Keratinocyte (primary cell): Measurements from ENCODE around the gene C16orf95.

Experiments used
- EZH2 ChIP-seq: IDR thresholded peaks from one replicate; pipeline ENCODE4 v1.6.1; 2012; ENCODE audit warnings: inconsistent platforms, mild to moderate bottlenecking, low read length, moderate library complexity
- TF ChIP-seq, protein P1 (sequence below), 3 experiments: IDR thresholded peaks in 1 of 3; conservative IDR thresholded peaks in 1 of 3; optimal IDR thresholded peaks in 1 of 3; 2 replicates in 2 of 3; 3 replicates in 1 of 3; pipeline versions ENCODE3 to v1.5.1; 2011; ENCODE audit warnings: low read length in 3 of 3, mild to moderate bottlenecking in 3 of 3, moderate library complexity in 2 of 3, control low read depth in 1 of 3, inconsistent platforms in 1 of 3; ENCODE audit not compliant: insufficient read depth in 2 of 3; ENCODE audit errors: extremely low read depth in 1 of 3

DNA sequence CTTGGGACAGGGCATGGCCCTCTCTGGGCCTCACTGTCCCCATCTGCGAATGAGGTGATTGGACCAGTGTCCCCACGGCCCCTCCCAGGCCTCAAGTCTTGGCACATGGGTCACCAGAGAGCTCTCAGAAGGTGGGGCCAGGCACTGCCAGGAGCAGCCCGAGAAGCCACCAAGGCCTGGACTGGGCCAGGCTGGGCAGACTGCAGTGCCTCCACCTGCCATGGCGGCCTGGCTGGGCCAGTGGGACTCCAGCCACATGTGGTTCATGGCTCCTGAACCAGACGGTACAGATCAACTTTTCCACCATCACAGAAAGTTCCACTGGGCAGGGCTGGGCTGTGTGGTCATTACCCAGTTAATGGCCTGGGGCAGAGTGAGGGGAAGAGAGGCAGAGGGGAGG lies 19.8 kb downstream of the C16orf95 start:
- no peak for TF ChIP-seq EZH2
- TF ChIP-seq, protein P1, sequence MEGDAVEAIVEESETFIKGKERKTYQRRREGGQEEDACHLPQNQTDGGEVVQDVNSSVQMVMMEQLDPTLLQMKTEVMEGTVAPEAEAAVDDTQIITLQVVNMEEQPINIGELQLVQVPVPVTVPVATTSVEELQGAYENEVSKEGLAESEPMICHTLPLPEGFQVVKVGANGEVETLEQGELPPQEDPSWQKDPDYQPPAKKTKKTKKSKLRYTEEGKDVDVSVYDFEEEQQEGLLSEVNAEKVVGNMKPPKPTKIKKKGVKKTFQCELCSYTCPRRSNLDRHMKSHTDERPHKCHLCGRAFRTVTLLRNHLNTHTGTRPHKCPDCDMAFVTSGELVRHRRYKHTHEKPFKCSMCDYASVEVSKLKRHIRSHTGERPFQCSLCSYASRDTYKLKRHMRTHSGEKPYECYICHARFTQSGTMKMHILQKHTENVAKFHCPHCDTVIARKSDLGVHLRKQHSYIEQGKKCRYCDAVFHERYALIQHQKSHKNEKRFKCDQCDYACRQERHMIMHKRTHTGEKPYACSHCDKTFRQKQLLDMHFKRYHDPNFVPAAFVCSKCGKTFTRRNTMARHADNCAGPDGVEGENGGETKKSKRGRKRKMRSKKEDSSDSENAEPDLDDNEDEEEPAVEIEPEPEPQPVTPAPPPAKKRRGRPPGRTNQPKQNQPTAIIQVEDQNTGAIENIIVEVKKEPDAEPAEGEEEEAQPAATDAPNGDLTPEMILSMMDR (optimal IDR thresholded peaks at IDR 0.05 in 1 of 3, IDR thresholded peaks at IDR 0.05 in 1 of 3, conservative IDR thresholded peaks at IDR 0.05 in 1 of 3; ENCODE audit: extremely low read depth in 1 of 3, insufficient read depth in 2 of 3, low read length in 3 of 3), result no peak
